GM12864 (cell line): ENCODE results near the gene ELOVL1.

Source experiments
- DNase-seq: peaks from one replicate; pipeline ENCODE4 v3.0.0-alpha.2; 2011; ENCODE audit warnings: low read depth
- H3K4me3 ChIP-seq: 2 replicates; pipeline ENCODE4 v1.5.1; 2011; ENCODE audit warnings: mild to moderate bottlenecking, low read depth, low read length, control low read depth
- TF ChIP-seq, protein P1 (sequence below): IDR thresholded peaks from 2 replicates; pipeline ENCODE4 v1.5.1; 2011; ENCODE audit warnings: low read depth, mild to moderate bottlenecking, moderate library complexity, low read length, control low read depth, inconsistent platforms; ENCODE audit errors: missing control alignments

ELOVL1 gene

DNA sequence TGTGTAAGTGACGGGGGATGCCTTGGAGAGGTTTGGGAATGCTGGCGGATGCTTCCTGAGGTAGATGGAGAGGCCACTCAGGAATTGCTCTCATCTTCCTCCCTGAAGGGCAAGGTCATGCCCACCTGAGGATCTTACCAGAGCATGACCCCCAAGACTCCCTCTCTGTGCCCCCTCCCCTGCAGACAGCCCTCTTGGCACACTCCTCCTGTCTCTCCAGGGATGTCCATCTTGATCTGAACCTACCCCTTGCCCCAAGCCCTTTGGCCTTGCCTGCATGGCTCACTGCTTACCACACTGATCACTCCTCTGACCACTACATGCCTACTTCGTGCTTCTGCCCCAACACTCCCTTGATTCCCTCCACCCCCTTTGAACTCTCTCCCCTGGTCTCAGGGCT is 48.0 kb downstream of the ELOVL1 start:
- TF ChIP-seq, protein P1, sequence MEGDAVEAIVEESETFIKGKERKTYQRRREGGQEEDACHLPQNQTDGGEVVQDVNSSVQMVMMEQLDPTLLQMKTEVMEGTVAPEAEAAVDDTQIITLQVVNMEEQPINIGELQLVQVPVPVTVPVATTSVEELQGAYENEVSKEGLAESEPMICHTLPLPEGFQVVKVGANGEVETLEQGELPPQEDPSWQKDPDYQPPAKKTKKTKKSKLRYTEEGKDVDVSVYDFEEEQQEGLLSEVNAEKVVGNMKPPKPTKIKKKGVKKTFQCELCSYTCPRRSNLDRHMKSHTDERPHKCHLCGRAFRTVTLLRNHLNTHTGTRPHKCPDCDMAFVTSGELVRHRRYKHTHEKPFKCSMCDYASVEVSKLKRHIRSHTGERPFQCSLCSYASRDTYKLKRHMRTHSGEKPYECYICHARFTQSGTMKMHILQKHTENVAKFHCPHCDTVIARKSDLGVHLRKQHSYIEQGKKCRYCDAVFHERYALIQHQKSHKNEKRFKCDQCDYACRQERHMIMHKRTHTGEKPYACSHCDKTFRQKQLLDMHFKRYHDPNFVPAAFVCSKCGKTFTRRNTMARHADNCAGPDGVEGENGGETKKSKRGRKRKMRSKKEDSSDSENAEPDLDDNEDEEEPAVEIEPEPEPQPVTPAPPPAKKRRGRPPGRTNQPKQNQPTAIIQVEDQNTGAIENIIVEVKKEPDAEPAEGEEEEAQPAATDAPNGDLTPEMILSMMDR, result no peak
- DNase-seq, result no peak
- no peak overlapping the region for H3K4me3 ChIP-seq

DNA sequence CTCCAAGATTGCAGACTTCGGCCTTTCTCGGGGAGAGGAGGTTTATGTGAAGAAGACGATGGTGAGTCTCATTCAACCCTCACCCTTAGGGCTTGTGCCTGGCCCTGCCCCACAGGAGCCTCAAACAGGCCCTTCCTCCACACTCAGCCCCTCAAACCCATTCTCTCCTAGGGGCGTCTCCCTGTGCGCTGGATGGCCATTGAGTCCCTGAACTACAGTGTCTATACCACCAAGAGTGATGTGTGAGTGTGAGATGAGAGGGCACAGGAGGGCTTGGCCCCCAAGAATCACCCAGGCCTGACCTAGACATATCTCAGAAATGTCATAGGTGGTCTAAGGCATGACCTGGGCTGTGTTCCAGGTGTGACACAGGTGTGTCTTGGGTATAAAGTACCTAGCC is 48.5 kb downstream of the ELOVL1 start:
- TF ChIP-seq, protein P1, result no peak
- H3K4me3 ChIP-seq, result no peak overlapping the region
- DNase-seq, result no peak

DNA sequence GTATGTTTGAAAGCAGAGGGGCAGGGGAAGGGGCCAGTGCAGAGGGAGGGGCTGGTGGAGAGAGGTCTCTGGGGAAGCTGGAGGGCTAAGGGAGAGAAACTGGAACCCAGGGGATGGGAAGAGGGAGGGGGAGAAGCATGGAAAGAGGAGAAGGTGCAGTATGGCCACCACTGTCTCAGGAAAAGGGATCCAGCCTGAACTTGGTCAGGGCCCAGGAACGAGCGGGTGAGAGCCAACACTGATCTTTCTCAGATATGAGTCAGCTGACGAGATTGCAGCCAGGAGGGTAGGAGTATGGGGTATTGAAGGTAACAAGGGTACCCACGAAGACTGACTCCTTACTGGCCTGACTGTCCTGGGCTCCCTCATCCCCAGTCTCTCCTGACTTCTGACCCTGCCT is 49.0 kb downstream of the ELOVL1 start:
- TF ChIP-seq, protein P1, result no peak
- DNase-seq, result no peak
- no peak overlapping the region for H3K4me3 ChIP-seq

DNA sequence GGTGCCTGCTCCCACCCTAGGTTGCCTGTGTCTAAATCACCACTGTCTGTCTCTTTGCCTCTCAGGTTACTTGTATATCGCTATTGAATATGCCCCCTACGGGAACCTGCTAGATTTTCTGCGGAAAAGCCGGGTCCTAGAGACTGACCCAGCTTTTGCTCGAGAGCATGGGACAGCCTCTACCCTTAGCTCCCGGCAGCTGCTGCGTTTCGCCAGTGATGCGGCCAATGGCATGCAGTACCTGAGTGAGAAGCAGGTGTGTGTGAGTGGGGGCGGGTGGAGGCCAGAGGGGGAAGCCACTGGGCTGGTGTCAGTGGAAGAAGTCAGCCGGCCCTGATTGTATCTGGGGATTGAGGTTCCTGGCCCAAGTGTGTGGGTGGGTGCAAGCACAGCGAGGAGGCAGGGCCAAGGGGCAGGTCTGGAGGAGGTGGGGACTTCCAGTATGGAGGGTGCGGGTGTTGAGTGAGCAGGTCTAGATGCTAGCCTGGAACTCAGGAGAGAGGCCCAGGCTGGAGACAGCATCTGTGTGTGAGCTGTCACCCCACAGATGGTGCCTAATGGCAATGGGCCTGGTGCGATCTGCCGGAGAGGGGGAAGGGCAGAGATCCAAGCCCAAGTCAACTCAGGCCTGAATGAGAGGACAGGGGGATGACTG is 49.9 kb downstream of the ELOVL1 start:
- no peak for DNase-seq
- no peak overlapping the region for H3K4me3 ChIP-seq
- TF ChIP-seq, protein P1, result no peak

DNA sequence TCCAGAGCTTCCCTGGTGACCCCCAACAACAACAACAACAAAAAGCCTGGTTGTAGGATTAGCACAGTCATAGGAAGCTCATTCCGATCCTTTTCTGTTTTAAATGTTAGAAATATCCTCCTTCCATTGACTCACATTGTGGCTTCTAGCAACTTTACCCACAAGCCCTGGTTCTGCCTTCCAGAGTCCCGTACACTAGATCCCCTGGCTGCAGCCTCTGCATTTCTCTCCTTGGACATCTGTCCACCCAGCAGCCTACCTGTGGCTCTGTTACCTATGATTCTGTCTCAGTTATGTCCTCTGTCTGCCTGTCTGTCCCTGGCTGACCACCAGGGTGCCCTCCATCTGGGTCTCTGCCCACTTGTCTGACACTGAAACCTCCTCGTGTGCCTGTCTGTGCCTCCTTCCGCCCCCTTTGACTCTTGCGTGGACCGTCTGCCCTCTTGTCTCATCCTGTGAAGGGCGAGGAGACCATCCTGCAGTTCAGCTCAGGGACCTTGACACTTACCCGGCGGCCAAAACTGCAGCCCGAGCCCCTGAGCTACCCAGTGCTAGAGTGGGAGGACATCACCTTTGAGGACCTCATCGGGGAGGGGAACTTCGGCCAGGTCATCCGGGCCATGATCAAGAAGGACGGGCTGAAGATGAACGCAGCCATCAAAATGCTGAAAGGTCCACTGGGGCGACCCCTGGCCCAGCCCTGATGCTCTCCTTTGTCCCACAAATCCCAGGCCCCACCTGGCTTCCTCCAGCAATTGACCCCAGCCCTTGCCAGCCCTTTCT is 50.9 kb downstream of the ELOVL1 start:
- TF ChIP-seq, protein P1, result peak; percentile 17
- DNase-seq, result no peak
- no peak overlapping the region for H3K4me3 ChIP-seq

DNA sequence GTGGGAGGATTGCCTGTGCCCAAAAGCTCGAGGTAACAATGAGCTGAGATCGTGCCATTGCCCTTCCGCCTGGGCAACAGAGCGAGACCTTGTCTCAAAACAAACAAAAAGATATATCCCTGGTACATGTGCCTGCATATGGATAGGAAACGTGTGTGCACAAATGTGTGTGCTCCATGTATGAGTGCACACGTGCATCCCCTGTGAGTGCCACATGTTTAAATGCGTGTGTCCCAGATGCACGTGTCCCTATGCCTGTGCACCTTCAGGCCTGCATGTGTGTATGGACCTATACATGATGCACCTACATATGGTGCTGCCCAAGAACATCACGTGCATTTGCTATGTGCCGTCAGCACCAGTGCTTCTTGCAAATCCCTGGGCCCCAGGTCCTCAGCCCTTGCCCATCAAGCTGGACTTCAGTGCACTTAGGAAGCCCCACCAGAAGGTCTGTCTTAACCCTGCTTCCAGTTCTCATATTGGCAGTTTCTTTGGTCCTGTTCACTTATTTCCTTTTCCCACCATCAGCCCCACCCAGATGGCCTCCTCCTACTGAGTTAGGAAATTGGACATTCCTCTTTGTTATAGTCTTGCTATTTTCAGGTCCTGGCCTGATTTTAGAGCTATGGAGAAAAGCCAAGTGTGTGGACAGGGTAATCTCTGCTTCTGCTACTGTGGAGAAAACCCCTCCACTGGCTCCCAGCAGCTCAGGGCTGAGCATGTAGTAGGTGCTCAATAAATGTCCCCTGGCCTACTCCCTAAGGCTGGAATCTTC is 51.7 kb downstream of the ELOVL1 start:
- TF ChIP-seq, protein P1, result no peak
- no peak overlapping the region for H3K4me3 ChIP-seq
- DNase-seq, result no peak
